Liver (tissue), 3 donors: Measurements from ENCODE around the gene EFS.

Source experiments
- EGR1 ChIP-seq, 2 donors: IDR thresholded peaks; 2 replicates each; pipeline ENCODE4 v1.6.1; 2016 to 2018; ENCODE audit warnings: antibody characterized with exemption in 2 of 2, low read depth in 2 of 2
- GABPA ChIP-seq, 2 donors: IDR thresholded peaks in 1 of 2; conservative IDR thresholded peaks in 1 of 2; 2 replicates each; pipeline ENCODE4 v1.6.1; 2016; ENCODE audit warnings: antibody characterized with exemption in 2 of 2, mild to moderate bottlenecking in 1 of 2, moderate library complexity in 1 of 2
- RAD21 ChIP-seq, 2 donors: IDR thresholded peaks; 2 replicates each; pipeline ENCODE4 v1.6.1; 2016; ENCODE audit warnings: antibody characterized with exemption in 2 of 2, mild to moderate bottlenecking in 2 of 2
- SP1 ChIP-seq: IDR thresholded peaks from 2 replicates; pipeline ENCODE4 v1.6.1; 2018; ENCODE audit warnings: antibody characterized with exemption, mild to moderate bottlenecking
- TAF1 ChIP-seq: conservative IDR thresholded peaks from 2 replicates; pipeline ENCODE4 v1.6.1; 2016; ENCODE audit warnings: antibody characterized with exemption, mild to moderate bottlenecking
- YY1 ChIP-seq: IDR thresholded peaks from 2 replicates; pipeline ENCODE4 v1.6.1; 2016; ENCODE audit warnings: antibody characterized with exemption, mild to moderate bottlenecking
- TF ChIP-seq, protein P1 (sequence below): fragments of 150-350 bp; IDR thresholded peaks from 2 replicates; pipeline ENCODE4 v1.5.1; 2017; ENCODE audit warnings: improper control_type of control experiment, low read depth, low read length; ENCODE audit not compliant: missing input control
- TF ChIP-seq, protein P2 (sequence below): IDR thresholded peaks from 2 replicates; pipeline ENCODE4 v1.6.1; 2016; ENCODE audit warnings: antibody characterized with exemption
- donor health status: healthy.
- donor health status: healthy.

DNA sequence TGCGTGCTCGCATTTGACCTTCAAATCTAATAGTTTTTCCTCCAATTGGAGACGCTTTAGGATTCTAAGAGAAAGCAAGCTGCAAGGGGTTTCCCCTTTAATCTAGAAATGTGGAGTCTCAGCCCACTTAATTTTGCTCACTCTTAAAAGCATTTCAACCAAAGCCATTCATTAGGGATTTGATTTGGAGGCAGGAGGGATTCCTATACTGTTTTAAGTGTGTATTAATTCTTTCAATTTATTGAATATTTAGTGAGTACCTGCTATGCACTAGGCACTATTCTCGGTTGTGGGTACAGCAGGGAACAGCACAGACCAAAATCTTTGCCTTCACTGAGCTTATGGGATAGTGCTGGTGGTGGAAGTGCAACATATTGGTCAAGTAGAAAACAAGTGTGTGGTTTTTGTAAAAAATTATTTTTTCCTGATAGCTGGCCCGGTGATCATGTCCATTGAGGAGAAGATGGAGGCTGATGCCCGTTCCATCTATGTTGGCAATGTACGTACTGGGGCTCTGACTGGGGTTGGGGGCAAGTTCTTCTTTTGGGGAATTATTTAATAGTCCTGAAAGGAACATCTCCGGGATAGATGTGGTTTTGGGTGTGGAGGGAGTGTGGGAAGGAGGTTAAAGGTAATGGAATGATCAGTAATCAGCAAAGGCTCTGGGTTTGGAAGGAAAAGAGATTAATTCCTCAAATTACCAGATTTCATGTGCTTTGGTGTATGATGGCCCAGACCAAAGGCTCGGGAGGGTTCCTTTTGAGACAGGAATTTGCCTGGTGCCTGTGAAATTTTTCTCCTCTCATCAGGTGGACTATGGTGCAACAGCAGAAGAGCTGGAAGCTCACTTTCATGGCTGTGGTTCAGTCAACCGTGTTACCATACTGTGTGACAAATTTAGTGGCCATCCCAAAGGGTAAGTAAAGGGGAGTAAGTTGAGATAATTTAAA, 42.1 kb downstream of the EFS start:
- TF ChIP-seq RAD21 (IDR thresholded peaks at IDR 0.05) (no peak), TAF1 (no peak), GABPA (IDR thresholded peaks at IDR 0.05 in 1 of 2, conservative IDR thresholded peaks at IDR 0.05 in 1 of 2) (no peak), SP1 (no peak), EGR1 (IDR thresholded peaks at IDR 0.05; ENCODE audit: low read depth in 2 of 2) (no peak), YY1 (no peak)
- TF ChIP-seq, protein P1, sequence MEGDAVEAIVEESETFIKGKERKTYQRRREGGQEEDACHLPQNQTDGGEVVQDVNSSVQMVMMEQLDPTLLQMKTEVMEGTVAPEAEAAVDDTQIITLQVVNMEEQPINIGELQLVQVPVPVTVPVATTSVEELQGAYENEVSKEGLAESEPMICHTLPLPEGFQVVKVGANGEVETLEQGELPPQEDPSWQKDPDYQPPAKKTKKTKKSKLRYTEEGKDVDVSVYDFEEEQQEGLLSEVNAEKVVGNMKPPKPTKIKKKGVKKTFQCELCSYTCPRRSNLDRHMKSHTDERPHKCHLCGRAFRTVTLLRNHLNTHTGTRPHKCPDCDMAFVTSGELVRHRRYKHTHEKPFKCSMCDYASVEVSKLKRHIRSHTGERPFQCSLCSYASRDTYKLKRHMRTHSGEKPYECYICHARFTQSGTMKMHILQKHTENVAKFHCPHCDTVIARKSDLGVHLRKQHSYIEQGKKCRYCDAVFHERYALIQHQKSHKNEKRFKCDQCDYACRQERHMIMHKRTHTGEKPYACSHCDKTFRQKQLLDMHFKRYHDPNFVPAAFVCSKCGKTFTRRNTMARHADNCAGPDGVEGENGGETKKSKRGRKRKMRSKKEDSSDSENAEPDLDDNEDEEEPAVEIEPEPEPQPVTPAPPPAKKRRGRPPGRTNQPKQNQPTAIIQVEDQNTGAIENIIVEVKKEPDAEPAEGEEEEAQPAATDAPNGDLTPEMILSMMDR: no peak
- TF ChIP-seq, protein P2, sequence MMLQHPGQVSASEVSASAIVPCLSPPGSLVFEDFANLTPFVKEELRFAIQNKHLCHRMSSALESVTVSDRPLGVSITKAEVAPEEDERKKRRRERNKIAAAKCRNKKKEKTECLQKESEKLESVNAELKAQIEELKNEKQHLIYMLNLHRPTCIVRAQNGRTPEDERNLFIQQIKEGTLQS: no peak
